GM18502 (cell line): Measurements from ENCODE around the gene UBAC1.
A peak's percentile ranks its signal among the peaks of the same experiment; 100 is the strongest.
"Not testable (repeated sequence)": the region's sequence is repeated elsewhere in the genome, so short reads cannot be mapped to it uniquely, and the experiment has no call there.

Experiments
- ATAC-seq: cut with Tn5 transposase; IDR thresholded peaks from one replicate; pipeline ENCODE4 v1.9.1; 2021; ENCODE audit warnings: mild to moderate bottlenecking; ENCODE audit not compliant: unreplicated experiment, poor library complexity

Gene UBAC1

DNA sequence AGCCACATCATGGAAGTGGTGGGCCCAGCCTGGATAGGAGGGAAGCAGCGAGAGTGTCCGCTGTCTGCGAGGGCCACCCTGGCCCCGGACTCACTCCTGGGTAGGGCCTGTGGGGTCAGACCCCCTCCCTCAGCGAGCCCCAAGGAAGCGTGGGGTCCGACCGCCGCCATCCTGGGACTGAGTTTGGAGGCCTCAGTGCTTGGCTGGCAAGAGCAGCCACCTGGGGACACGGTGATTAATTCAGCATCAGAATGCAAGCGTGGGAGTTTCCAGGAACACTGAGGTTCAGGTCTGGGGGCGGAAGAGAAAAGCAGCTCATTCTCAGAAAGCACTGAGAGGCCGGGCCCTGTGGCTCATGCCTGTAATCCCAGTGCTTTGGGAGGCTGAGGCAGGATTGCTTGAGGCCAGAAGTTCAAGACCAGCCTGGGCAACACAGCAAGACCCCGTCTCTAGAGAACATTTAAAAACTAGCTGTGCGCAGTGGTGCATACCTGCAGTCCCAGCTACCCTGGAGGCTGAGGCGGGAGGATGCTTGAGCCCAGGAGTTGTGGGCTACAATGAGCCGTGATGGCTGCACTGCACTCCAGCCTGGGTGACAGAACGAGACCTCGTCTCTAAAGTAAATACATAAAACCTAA lies 35.6 kb downstream of the UBAC1 start:
- no peak for ATAC-seq

DNA sequence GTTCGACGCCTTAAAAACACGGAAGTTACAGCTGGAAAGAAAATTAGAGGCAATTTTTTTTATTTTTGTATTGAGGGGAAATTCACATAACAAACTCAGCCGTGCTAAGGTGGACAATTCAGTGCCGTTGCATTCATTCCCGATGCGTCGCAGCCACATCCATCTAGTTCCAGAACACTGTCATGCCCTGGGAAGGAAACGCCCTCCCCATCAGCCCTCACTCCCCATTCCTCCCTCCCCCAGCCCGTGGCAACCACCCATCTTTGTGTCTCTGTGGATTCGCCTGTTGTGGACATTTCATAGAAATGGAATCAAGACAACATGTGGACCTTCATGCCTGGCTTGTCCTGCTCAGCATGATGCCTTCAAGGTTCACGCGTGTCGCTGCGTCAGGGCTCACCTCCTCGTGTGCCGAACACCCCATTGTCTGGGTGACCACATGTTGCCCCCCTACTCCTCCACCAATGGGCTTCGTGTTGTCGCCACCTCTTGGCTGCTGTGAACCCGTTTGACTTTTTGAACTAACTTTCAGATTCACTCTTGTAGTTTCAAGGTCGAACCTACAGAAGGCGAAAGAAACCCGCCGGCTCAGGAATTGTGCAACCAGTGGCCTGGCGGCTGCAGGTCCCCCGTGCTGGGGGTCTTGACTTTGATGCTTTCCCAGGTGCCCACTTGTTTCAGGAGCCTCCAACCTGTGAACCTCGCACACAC lies 36.4 kb downstream of the UBAC1 start:
- ATAC-seq, result no peak

DNA sequence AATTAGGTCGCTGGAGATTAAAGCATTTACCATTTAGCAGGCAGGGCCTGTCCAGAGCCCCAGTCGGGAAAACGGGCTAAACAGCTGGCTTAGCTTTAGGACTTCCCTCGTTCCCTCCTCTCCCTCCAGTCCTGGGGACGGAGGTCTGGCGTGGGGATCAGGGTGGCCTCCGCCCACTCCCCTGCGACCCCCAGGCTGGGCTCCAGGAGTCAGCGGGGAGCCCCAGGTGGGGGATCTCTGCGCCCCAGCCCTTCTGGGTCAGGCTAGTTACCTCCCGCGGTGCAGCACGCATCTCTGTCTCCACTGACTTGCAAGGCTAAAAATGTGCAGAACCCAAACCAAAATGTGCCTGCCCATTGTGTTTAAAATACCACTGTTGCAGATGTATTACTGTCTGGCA lies 37.7 kb downstream of the UBAC1 start:
- no peak for ATAC-seq

DNA sequence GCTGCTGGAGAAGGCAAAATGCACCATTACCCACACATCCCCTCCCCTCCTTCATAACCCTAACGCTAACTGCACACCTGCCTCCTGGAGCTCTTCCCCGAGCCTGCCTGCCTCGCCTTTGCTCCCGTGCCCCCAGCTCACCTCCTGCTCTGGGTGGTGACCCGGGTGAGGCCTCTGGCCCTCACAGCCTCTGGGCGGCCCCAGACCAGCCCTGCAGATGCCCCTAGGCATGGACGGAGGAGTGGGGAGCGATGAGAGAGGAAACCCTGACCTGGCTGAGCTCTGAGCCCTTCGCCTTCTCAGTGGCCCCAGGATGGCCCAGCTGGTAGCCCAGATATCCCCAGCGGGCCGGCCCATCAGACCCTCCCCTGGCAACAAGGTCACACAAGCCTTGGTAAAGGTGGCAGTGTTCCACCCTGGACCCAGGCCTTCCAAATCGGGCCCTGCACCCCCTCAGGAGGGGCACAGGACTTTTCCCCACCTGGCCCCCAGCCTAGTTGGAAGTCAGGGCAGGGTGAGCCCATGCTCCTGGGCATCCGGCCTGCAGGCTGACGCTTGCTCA lies 39.3 kb downstream of the UBAC1 start:
- no peak for ATAC-seq

DNA sequence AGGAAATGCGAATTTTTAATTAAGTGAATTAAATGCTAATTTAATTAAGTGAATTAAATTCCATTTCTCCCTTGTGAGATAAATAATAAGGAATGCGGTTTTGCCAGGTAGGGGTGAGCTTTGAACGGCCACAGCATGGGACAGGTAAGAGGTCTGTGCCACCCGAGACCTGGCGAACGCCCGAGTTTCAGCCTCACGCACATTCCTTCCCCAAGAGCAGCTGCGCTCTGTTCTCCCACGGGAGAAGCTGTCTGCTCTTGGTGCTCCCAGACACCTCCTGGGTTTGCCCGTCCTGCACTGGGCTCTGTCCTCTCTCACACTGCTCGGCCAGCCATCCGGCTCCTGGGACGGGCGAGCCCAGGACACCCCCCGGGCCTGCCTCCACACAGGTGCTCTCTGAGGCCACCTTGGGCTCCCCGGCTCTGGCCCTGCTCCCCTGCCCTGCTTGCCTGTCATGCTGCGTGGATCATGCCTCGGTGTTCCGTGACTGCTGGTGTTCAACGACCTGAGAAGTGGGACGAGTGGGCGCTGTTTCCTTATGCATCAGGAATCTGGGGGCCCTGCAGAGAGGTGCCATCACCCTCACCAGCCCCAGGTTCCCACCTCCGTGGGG lies 40.1 kb downstream of the UBAC1 start:
- ATAC-seq, result no peak

DNA sequence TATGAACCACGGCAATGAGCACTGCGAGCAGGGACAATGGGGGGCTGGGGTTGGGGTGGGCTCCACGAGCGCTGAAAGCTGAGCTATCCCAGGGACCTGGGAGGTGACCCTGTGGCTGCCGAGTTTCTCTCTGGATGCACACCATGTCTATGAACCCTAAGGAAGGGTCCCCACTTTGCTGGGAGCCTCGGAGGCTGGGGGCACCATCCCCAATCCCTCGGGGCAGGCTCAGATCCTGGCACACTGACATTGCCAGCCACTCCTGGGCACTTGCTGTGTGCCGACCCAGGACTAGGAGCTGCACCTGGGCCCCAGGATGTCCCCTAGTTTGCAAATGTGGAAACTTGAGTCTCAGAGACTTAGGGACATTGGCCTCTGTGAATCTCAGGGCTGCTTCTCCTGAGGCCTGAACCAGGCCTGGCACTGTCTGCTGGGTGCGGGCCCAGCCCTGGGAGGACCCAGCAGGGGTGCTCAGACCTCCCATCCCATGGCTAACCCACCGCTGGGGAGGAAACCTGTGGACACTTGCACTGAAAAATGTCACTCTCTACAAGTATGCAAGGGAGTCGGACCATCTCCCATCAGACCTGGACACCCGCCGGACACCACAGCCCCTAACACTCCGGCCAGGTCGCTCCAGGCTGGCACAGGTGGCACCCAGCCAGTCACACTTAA lies 40.8 kb downstream of the UBAC1 start:
- ATAC-seq, result no peak

DNA sequence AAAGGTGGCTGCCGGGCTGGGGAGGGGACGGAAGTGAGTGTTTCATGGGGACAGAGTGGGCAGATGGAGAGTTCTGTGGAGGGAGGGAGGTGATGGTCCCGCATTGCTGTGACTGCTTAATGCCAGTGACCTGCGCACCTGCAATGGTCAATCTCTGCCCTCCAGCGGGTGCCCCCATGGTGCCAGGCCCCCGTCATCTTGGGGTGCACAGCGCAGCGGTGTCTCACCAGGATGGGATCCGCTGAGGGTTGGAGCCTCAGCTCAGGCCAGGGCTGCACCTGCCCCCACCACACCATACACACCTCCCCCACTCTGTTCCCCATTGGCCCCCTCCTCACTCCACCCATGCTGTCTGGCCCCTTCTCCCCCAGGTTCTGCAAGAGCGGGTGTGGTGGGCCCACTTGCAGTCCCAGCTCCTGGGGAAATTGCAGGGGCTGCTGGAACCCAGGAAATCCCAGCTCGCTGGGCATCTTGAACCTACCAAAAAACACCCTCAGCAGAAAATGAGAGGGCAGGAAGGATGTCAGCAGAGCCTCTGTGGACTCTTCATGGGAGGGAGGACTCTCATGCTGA lies 41.8 kb downstream of the UBAC1 start:
- no peak for ATAC-seq

DNA sequence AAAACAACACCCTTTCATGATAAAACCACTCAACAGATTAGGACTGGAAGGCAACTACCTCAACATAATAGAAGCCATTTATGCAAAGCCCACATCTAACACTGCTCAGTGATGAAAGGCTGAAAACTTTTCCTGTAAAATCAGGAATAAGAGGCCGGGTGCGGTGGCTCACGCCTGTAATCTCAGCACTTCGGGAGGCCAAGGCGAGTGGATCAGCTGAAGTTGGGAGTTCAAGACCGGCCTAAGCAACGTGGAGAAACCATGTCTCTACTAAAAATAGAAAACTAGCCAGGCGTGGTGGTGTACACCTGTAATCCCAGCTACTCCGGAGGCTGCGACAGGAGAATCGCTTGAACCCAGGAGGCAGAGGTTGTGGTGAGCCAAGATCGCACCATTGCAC lies 44.9 kb downstream of the UBAC1 start:
- not testable (repeated sequence) for ATAC-seq

DNA sequence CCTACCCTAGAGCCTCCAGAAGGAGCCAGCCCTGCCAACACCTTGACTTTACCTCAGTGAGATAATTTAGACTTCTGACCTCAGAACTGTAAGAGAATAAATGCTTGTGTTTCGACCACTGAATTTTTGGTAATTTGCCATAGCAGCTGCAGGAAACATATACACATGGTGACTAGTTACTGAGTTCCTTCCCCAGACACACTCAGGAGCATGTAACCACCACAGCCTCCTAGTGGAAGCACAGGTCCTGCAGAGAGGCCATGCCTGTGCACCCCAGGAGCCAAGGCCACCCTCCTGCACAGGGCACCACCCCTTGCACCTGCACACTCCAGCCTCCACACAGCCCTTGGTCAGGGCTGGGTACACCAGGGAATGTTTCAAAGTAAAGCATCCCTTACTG lies 46.3 kb downstream of the UBAC1 start:
- ATAC-seq, result no peak

DNA sequence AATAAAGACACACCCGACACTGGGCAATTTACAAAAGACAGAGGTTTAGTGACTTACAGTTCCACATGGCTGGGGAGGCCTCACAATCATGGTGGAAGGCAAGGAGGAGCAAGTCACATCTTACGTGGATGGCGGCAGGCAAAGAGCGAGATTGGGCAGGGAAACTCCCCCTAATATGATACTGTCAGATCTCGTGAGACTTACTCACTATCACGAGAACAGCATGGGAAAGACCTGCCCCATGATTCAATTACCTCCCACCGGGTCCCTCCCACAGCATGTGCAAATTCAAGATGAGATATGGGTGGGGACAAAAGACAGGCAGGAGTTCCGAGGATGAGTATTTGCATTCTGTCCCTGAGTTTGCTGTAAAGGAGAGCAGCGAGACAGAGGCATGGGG lies 49.9 kb downstream of the UBAC1 start:
- ATAC-seq, result not testable (repeated sequence)

DNA sequence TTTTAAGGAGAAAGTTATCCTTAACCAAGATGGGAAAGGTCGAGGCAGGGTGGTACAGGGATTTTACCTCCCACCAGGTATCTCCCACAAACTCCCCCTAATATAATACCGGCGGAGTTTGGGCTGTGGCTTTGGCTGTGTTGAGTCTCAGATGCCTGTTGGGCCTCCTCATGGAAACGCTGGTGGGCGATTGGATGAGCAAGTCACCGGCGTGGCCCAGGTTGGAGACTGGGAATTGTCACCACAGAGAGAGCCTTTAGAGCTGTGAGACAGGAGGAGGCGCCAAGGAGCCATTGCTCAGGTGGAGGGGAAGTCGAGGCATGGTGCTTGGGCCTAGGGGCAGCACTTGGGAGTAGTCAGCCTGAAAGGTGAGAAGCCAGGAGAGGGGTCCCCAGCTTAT lies 50.4 kb downstream of the UBAC1 start:
- no peak for ATAC-seq

DNA sequence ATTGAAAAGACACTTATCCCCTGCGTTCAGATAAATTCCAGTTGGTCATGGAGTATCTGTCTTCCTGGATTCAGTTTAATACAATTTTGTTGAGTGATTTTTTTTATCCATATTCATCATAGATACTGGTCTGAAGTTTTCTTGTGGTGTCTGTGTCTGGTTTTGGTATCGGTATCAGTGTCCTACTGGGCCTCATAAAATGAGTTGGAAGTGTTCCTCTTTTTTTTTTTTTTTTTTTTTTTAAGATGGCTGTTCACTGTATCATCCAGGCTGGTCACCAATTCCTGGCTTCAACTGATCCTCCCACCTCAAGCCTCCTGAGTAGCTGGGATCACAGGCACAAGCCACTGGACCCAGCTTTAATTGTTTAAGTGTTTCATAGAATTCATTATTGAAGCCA lies 51.0 kb downstream of the UBAC1 start:
- no peak for ATAC-seq

DNA sequence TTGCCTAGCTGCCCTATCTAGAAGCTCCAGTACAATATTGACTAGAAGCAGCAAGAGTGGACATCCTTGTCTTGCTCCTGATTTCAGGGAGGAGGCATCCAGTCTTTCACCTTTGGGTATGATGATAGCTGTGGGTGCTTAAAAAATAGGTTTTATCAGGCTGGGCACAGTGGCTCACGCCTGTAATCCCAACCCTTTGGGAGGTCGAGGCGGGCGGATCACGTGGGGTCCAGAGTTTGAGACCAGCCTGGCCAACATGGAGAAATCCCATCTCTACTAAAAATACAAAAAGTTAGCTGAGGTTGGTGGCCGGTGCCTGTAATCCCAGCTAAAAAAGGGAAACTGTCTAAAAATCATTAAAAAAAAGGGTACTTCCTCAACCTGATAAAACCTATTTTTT lies 51.8 kb downstream of the UBAC1 start:
- ATAC-seq, result no peak

DNA sequence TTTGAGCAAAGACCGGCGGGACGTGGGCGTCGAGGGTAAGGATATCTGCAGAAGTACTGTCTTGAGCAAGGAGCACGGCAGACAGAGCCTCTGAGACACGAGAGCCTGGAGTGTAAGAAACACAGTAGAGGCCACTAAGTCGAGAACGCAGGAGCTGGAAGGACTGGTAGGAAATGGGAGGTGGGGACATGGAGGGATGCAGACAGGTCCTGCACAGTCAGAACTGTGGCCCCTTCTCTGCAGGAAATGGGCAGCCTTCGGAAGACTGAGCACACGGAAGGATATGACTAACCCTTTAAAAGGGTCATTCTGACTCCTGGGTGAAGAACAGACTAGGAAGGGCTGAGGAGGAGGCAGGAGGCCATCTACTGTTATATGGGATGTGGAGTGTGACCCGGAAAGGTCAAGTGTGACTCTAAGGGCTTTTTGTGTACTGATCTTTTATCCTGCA lies 52.4 kb downstream of the UBAC1 start:
- no peak for ATAC-seq

DNA sequence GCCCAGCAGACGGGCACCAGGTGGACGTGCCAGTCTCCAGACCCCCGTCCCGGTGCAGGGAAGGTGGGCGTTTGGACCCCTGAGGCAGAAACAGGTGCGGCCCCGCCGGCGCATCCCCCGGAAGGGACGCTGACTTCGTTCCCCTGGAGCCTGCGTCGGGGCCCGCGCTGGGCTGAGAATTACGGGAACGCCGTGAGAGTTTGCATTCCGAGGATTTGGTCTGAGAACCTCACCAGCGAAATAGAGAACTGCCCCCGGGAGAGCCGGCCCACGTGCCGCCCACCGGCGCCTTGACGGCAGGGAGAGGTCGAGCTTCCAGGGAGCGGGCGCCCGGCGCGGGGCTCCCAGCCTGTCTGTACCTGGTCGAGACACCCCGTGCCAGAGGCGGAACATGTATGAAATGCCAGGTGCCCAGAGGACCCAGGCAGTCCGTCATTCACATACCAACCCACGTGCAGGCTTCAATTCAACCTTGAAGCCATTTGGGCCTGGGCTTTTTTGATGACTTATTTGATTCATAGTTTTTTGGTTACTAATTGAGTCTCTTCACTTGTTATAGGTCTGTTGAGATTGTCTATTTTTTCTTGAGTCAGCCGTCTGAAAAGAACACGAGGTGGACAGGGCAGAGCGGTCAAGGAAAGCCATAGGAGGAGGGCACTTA lies 53.0 kb downstream of the UBAC1 start:
- no peak for ATAC-seq

DNA sequence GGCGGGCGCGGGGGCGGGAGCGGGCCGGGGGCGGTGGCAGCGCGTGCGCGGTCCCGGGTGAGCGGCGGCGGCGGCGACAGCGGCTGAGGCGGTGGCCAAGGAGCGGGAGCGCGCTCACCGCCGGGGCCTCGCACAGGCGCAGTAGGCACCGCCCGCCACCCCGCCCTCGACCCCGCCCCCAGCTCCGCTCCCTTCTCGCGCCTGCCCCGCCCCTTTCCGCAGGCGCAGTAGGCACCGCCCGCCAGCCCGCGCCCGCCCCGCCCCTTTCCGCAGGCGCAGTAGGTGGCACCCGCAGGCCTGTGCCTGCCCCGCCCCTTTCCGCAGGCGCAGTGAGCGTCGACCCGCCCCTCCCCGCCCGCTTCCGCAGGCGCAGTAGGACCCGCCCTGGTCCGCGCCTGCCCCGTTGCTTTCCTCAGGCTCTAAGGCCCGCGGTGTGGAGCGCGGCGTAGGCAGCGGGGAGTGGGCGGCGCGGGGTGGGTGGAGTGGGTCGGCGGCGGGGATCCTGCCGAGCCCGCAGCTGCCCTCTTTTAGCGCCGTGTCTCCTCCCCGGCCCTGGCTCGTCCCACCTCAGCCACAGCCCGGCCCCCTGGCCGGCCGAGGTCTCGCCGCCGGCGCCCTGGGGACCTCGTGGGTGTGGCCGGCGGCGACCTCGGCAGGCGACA lies 53.6 kb downstream of the UBAC1 start, which contains the start of gene CAMSAP1:
CAMSAP1 (minus strand) TSS at position 116 of the 662 bp plus-strand sequence. CDS start 387 bp downstream, outside the sequence.
- peak; percentile 72 for ATAC-seq

DNA sequence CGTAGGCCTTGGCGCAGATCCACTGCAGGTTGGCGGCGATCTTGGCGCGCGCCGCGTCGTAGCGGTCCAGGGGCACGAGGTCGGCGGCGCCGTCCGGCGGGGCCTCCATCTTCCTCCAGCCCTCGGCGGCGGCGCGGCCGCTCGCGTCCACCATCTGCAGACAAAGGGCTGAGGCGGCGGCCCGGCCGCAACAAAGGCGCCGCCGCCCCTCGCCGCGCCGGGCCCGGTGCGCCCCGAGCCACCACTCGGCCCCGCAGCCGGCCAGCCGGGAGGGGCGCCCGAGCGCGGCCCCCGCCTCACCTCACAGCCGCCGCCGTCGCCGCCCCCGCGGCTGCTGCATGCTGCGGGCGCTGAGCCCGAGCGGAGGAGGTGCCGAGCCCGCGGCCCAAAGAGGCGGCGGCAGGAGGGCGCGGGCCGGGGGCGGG lies 54.2 kb downstream of the UBAC1 start:
- ATAC-seq, result peak; percentile 16

DNA sequence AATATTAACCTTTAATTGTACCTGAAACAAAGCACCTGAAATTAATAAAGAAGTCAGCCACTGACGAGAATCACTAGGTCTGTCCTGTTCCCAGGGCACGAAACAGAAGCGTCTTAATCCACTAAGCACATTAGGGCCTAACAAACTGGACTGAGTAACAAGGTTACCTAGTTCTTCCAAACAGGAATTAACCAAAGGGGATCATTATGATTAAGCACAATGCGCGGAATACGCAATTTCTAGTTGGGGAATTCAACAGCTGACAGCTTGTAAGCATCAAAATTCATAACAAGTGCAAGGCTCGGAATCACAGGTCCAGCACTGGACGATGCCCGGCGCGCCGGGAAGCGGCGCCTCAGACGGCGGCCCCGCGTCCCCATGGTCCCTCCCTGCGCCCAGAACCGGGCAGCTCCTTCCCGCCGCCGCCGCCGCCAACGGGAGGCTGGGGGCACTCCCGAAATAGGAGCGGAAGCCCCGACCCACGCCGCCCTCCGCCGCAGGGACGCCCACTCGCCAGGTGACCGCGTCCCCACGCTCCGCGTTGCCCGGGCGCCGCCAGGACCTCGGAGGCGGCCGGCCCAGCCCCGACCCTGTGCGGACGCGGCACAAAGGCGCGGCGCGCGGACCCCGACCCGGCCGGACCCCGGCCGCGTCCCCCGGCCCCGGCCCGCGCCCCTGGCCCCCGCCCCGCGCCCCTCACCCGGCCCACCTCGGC lies 54.7 kb downstream of the UBAC1 start:
- ATAC-seq, result peak; percentile 10
